Measurements from ENCODE around the gene PLAAT1. TPM values are rescaled to one million over a fixed set of nuclear protein-coding genes. Genes with fewer than 3 reads are reported as not detected.

The PLAAT1 gene
- polyA plus RNA-seq (2013), result 2.1 and 2.2 TPM in 2 replicates

DNA sequence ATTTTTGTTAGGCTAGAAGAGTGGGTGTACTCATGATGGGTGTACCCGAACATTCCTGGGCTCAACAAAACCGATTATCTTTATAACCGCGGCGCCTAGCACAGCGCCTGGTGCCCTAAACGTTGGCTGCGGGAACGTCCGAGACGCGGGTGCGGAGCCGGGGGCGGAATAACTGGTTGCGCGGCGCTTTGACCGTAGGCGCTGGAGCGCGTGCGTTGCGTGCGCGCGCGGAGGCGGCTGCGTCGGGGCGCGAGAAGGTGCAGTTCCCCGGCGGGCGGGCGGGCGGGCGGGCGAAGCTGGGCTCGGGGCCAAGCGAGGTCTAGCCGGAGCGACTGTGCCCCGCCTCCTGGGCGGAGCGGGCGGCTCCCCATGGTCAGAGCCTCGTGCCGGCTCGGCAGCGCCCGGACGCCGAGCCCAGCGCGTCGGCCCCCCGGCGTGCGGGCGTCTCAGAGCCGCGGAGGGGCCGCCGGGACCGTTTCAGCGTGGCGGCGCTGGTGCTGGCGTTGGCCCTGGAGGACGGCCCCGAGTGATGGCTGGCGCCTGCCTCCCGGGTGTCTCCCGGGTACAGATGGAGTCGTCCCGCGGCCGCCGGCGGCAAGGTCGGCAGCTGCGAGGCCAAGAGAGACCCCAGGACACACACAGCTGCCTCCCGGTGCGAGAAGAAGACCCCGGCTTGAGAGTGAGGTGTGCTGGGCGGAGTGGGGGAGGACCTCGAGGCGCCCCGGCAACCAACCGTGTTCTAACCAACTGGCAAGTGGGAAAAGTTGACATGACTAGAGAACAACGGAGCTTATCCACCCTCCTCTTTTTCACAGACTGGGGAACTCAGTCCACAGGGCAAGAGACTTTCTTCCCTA is at the start of gene PLAAT1:
PLAAT1 (plus strand) TSS at position 373 of the 857 bp plus-strand sequence. CDS start 14,429 bp downstream, outside the sequence.
- Histone ChIP-seq H3K79me1 (ENCODE audit: low read length) (peaks cover 8% of the 10 kb centered on the region), H4K91ac (ENCODE audit: low read depth, low read length) (peak within 1 kb of the TSS; percentile 54)
- no CpG with 5 or more reads among the region's 93 CpGs for WGBS (ENCODE audit: extremely low coverage, insufficient coverage, insufficient read length)

DNA sequence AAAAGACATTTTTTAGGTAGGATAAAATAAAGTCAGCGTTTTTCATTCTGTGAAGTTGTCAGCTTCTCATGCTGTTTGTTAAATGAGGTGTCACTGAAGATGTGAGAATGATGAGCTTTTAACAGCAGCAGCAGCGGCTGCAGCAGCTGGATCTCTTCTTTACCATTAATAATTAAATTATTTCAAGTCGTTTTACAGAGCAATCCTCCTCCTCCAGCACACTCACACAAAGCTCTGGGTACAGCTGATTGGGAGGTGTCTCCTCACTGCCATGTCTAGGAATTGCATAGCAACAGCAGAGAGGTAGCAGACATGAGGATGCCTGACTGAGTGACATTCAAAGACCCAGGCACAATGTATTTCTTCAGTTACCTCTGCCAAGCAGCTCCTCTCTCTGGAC is 46.7 kb upstream of the PLAAT1 start:
- Histone ChIP-seq H2BK120ac (ENCODE audit: insufficient read depth, low read length, poor library complexity) (no peak overlapping the region), H2AFZ (ENCODE audit: insufficient read depth, low read length, poor library complexity) (no peak overlapping the region), H3K79me1 (ENCODE audit: low read length) (no peaks in the 10 kb centered on the region), H3K9me3 (ENCODE audit: insufficient read depth, low read depth, low read length) (peaks cover 3% of the 10 kb centered on the region), H3K36me3 (ENCODE audit: control insufficient read depth in 1 of 2, insufficient read depth in 2 of 2, low read length in 2 of 2) (no peaks in the 10 kb centered on the region), H3K27ac (ENCODE audit: low read depth, low read length) (no peak overlapping the region), H2AK5ac (ENCODE audit: low read length) (no peak overlapping the region), H3K14ac (ENCODE audit: low read length) (no peak overlapping the region), H3K4me1 (ENCODE audit: control insufficient read depth in 1 of 2, insufficient read depth in 2 of 2, low read length in 2 of 2) (no peaks in the 10 kb centered on the region), H3K23ac (ENCODE audit: low read length) (no peak overlapping the region), H3K4me2 (ENCODE audit: low read length) (no peak overlapping the region), H4K8ac (ENCODE audit: low read depth, low read length) (no peak overlapping the region), H2BK12ac (ENCODE audit: low read length) (no peak overlapping the region), H3K4ac (ENCODE audit: low read depth, low read length) (no peak overlapping the region), H4K91ac (ENCODE audit: low read depth, low read length) (no peak overlapping the region), H3K79me2 (ENCODE audit: control insufficient read depth, insufficient read depth, low read length, poor library complexity) (no peaks in the 10 kb centered on the region), H4K12ac (ENCODE audit: low read depth, low read length) (no peak overlapping the region), H3K4me3 (ENCODE audit: low read depth, low read length) (no peak overlapping the region), H3K9ac (ENCODE audit: low read length) (no peak overlapping the region), H2BK5ac (ENCODE audit: low read depth, low read length, poor library complexity) (no peak overlapping the region), H3K27me3 (ENCODE audit: insufficient read depth, low read length) (no peaks in the 10 kb centered on the region), H3K18ac (ENCODE audit: low read length) (no peak overlapping the region)
- no CpG with 5 or more reads among the region's 3 CpGs for WGBS (ENCODE audit: extremely low coverage, insufficient coverage, insufficient read length)
- no peak for DNase-seq

More for the DNA sequence above, at the start of gene PLAAT1:
- Histone ChIP-seq H2BK5ac (ENCODE audit: low read depth, low read length, poor library complexity) (peak within 1 kb of the TSS; percentile 68), H2AFZ (ENCODE audit: insufficient read depth, low read length, poor library complexity) (peak within 1 kb of the TSS; percentile 92), H2AK5ac (ENCODE audit: low read length) (no peak within 1 kb of the TSS), H3K9me3 (ENCODE audit: insufficient read depth, low read depth, low read length) (no peaks in the 10 kb centered on the region), H3K27ac (ENCODE audit: low read depth, low read length) (no peak within 1 kb of the TSS), H3K18ac (ENCODE audit: low read length) (peak within 1 kb of the TSS; percentile 40), H2BK12ac (ENCODE audit: low read length) (peak within 1 kb of the TSS; percentile 84), H3K9ac (ENCODE audit: low read length) (peak within 1 kb of the TSS; percentile 3), H3K4me2 (ENCODE audit: low read length) (peak within 1 kb of the TSS; percentile 87), H3K36me3 (ENCODE audit: control insufficient read depth in 1 of 2, insufficient read depth in 2 of 2, low read length in 2 of 2) (no peaks in the 10 kb centered on the region), H4K8ac (ENCODE audit: low read depth, low read length) (peak within 1 kb of the TSS; percentile 82), H2BK120ac (ENCODE audit: insufficient read depth, low read length, poor library complexity) (peak within 1 kb of the TSS; percentile 20), H3K14ac (ENCODE audit: low read length) (peak within 1 kb of the TSS; percentile 77), H4K12ac (ENCODE audit: low read depth, low read length) (peak within 1 kb of the TSS; percentile 75), H3K4ac (ENCODE audit: low read depth, low read length) (peak within 1 kb of the TSS; percentile 37), H3K23ac (ENCODE audit: low read length) (no peak within 1 kb of the TSS), H3K79me2 (ENCODE audit: control insufficient read depth, insufficient read depth, low read length, poor library complexity) (no peaks in the 10 kb centered on the region), H3K4me1 (ENCODE audit: control insufficient read depth in 1 of 2, insufficient read depth in 2 of 2, low read length in 2 of 2) (peaks cover 2 to 3% of the 10 kb centered on the region in 2 experiments), H3K4me3 (ENCODE audit: low read depth, low read length) (peak within 1 kb of the TSS; percentile 76), H3K27me3 (ENCODE audit: insufficient read depth, low read length) (no peaks in the 10 kb centered on the region)
- peak; percentile 62 to 75 for DNase-seq

DNA sequence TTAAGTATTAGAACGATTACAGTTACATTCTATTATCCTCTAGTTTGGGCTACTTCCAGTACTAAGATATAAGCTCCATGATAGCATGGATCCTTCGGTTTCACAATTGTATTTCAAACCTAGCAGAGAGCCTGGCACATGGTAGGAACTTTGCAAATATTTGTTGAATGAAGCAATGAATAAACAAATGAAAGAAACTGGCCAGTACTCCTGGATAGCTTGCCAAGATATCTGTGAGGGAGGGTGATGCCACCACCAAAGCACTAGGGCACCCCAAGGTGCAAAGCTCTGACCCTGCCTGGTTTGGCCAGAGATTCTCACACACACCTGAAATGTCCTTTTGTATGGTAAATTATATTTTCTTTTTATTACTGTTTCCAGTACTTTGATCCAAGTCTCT is 44.3 kb upstream of the PLAAT1 start:
- H3K23ac ChIP-seq (ENCODE audit: low read length), result no peak overlapping the region
- no peak overlapping the region for H3K4ac ChIP-seq (ENCODE audit: low read depth, low read length)
- H3K27me3 ChIP-seq (ENCODE audit: insufficient read depth, low read length), result no peaks in the 10 kb centered on the region
- no peaks in the 10 kb centered on the region for H3K79me2 ChIP-seq (ENCODE audit: control insufficient read depth, insufficient read depth, low read length, poor library complexity)
- H3K4me3 ChIP-seq (ENCODE audit: low read depth, low read length), result no peak overlapping the region
- WGBS (ENCODE audit: extremely low coverage, insufficient coverage, insufficient read length), result no CpG with 5 or more reads among the region's 2 CpGs
- no peak overlapping the region for H2BK5ac ChIP-seq (ENCODE audit: low read depth, low read length, poor library complexity)
- DNase-seq, result no peak
- no peak overlapping the region for H3K14ac ChIP-seq (ENCODE audit: low read length)
- H4K91ac ChIP-seq (ENCODE audit: low read depth, low read length), result no peak overlapping the region
- H3K4me2 ChIP-seq (ENCODE audit: low read length), result no peak overlapping the region
- no peak overlapping the region for H2BK12ac ChIP-seq (ENCODE audit: low read length)
- H3K79me1 ChIP-seq (ENCODE audit: low read length), result no peaks in the 10 kb centered on the region
- no peaks in the 10 kb centered on the region for H3K36me3 ChIP-seq (ENCODE audit: control insufficient read depth in 1 of 2, insufficient read depth in 2 of 2, low read length in 2 of 2)
- no peak overlapping the region for H3K18ac ChIP-seq (ENCODE audit: low read length)
- no peaks in the 10 kb centered on the region for H3K4me1 ChIP-seq (ENCODE audit: control insufficient read depth in 1 of 2, insufficient read depth in 2 of 2, low read length in 2 of 2)
- H4K8ac ChIP-seq (ENCODE audit: low read depth, low read length), result no peak overlapping the region
- H4K12ac ChIP-seq (ENCODE audit: low read depth, low read length), result no peak overlapping the region
- H3K9ac ChIP-seq (ENCODE audit: low read length), result no peak overlapping the region
- H2BK120ac ChIP-seq (ENCODE audit: insufficient read depth, low read length, poor library complexity), result no peak overlapping the region
- H3K9me3 ChIP-seq (ENCODE audit: insufficient read depth, low read depth, low read length), result no peaks in the 10 kb centered on the region
- no peak overlapping the region for H2AFZ ChIP-seq (ENCODE audit: insufficient read depth, low read length, poor library complexity)
- no peak overlapping the region for H3K27ac ChIP-seq (ENCODE audit: low read depth, low read length)
- H2AK5ac ChIP-seq (ENCODE audit: low read length), result no peak overlapping the region

DNA sequence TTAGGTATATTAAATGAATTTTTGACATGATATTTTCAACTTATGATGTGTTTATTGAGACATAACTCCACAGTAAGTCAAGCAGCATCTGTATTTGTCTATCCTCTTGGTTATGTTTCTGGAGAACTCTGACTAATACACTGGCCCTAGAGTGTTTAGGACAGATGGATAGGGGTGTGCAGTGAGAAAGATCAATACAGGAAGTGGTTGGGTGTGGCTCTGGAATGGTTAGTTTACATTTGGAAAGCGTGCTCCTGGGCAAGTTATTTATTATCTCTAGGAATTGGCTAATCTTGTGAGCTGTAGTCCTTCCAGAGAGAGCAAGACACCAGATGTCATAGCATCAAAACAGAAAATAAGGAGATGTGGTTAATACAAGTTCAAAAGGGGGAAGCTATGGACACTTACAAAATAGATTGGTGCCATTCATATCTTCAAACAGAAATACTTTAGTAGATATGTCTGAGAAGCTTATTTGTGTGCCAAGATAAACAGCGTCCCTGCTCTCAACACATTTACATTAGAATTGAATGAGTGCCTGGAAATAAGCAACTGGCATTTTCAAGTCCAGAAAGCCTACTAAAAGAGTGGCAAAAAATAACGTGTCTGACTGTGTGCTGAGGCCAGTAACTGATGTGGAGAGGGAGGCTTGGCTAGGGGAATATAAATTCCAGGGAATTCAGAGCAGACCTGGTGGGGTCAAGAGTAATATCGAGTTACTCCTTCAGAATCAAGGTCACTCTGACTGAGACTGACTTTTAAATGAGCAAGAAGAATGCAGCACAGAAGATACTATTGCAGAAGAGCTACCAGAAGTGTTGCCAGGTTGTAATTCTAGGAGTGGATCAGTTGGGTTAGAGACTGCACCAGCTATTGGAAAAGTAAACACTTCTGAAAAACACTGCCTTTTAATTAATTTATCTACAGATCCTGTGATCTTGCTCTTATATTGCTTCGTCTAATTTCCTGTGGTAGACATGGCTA is 33.4 kb upstream of the PLAAT1 start:
- Histone ChIP-seq H3K4me2 (ENCODE audit: low read length) (no peak overlapping the region), H4K12ac (ENCODE audit: low read depth, low read length) (no peak overlapping the region), H3K79me2 (ENCODE audit: control insufficient read depth, insufficient read depth, low read length, poor library complexity) (no peaks in the 10 kb centered on the region), H3K79me1 (ENCODE audit: low read length) (no peaks in the 10 kb centered on the region), H3K9ac (ENCODE audit: low read length) (no peak overlapping the region), H3K4me1 (ENCODE audit: control insufficient read depth in 1 of 2, insufficient read depth in 2 of 2, low read length in 2 of 2) (no peaks in the 10 kb centered on the region), H2BK12ac (ENCODE audit: low read length) (no peak overlapping the region), H4K8ac (ENCODE audit: low read depth, low read length) (no peak overlapping the region), H3K4ac (ENCODE audit: low read depth, low read length) (no peak overlapping the region), H3K23ac (ENCODE audit: low read length) (no peak overlapping the region), H2AFZ (ENCODE audit: insufficient read depth, low read length, poor library complexity) (no peak overlapping the region), H3K27me3 (ENCODE audit: insufficient read depth, low read length) (no peaks in the 10 kb centered on the region), H3K27ac (ENCODE audit: low read depth, low read length) (no peak overlapping the region), H2AK5ac (ENCODE audit: low read length) (no peak overlapping the region), H3K9me3 (ENCODE audit: insufficient read depth, low read depth, low read length) (no peaks in the 10 kb centered on the region), H3K36me3 (ENCODE audit: control insufficient read depth in 1 of 2, insufficient read depth in 2 of 2, low read length in 2 of 2) (no peaks in the 10 kb centered on the region), H3K18ac (ENCODE audit: low read length) (no peak overlapping the region), H2BK120ac (ENCODE audit: insufficient read depth, low read length, poor library complexity) (no peak overlapping the region), H2BK5ac (ENCODE audit: low read depth, low read length, poor library complexity) (no peak overlapping the region), H4K91ac (ENCODE audit: low read depth, low read length) (no peak overlapping the region), H3K14ac (ENCODE audit: low read length) (no peak overlapping the region), H3K4me3 (ENCODE audit: low read depth, low read length) (no peak overlapping the region)
- no peak for DNase-seq
- no CpG with 5 or more reads among the region's 5 CpGs for WGBS (ENCODE audit: extremely low coverage, insufficient coverage, insufficient read length)

All from trophoblast cell (in vitro differentiated cells and primary cell).